Inflammatory macrophage treated with lipopolysaccharide for 1 hour (primary cell): ENCODE data around the gene NAP1L4.
"Not testable (repeated sequence)": the region's sequence is repeated elsewhere in the genome, so short reads cannot be mapped to it uniquely, and the experiment has no call there.

ENCODE experiments used
- DNase-seq, 2 donors: peaks; one replicate each; pipeline ENCODE4 v3.0.0-alpha.2; 2020 to 2022

Gene NAP1L4

DNA sequence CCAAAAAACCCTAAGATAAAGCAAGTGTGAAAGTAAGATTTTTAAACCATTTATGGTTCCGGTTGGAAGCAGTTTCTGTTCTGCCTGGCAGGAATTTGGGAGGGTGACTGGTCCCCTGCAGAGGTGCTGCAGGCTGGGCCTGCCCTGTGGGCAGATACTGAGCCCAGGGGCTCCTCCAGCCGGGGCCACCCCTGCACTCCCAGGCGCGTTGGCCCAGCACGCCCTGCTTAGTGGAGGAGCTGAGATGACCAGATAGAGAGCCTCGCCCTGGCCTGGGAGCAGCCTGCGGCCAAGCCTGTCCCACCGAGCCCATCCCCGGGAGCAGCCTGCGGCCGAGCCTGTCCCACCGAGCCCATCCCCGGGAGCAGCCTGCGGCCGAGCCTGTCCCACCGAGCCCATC lies 70.9 kb downstream of the NAP1L4 start:
- no peak for DNase-seq

GRCh38 chr11:2920343-2920742 lies 71.8 kb downstream of the NAP1L4 start:
- no peak for DNase-seq

DNA sequence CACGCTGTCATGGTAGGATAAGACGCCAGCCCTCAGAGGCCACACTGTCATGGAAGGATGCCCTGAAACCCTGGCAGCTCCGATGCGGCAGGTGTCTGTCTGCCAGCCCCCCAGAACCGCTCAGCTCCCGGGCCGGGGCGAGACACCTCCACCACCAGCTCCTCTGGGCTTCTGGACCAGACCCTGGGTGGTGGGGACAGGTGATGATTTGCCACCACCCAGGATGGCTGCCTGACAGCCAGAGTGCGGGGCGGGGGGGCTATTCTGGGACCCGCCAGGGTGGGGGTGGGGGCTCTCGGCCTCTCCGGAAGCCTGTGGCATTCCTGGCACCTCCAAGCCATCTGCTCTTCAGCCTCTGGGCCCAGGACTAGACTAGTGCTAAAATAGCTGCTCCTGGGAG lies 72.3 kb downstream of the NAP1L4 start:
- DNase-seq: no peak

DNA sequence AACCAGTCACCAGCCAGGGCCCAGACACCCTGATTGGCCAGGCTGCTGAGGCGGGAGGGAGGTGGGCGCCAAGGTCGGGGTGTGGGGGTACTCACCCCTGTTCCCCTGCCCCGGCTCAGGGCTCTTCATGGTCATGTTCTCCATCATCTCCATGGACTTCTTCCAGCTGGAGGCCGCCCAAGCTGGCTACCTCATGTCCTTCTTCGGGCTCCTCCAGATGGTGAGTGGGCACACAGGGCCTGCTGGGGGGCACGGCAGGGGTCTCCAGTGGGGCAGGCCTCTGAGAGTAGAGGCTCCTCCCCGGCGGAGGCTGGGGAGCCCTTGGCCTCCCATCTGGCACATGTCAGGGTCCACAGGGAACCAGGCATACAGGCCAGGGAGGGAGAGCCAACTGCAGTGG lies 72.9 kb downstream of the NAP1L4 start:
- DNase-seq: no peak

DNA sequence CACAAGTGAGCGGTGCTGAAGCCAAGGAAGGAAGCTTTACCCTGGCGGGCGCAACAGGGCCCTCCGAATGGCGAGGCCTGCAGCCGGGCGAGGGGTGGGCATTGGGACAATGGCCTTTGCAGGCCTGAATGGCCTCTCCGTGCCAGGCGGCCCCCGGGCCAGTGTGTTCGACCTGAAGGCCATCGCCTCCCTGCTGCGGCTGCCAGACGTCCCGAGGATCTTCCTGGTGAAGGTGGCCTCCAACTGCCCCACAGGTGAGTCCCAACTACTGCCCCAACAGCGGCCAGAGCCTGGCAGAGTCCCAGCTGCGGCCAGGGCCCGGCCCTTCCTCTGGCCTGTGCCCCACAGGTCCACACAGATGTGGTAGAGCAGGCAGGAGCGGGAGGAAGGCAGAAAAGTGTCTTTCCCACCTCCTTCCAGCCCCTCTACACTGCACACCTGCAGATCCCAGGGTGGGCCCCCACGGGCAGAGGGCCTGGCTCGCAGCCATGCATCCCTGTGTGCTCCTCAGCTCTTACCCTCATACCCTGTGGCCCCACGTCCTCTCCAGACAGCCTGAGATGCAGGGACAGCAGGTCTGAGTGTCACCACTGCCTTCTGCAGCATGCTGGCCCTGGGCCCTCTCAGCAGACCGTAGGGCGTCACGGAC lies 74.2 kb downstream of the NAP1L4 start:
- DNase-seq: no peak

DNA sequence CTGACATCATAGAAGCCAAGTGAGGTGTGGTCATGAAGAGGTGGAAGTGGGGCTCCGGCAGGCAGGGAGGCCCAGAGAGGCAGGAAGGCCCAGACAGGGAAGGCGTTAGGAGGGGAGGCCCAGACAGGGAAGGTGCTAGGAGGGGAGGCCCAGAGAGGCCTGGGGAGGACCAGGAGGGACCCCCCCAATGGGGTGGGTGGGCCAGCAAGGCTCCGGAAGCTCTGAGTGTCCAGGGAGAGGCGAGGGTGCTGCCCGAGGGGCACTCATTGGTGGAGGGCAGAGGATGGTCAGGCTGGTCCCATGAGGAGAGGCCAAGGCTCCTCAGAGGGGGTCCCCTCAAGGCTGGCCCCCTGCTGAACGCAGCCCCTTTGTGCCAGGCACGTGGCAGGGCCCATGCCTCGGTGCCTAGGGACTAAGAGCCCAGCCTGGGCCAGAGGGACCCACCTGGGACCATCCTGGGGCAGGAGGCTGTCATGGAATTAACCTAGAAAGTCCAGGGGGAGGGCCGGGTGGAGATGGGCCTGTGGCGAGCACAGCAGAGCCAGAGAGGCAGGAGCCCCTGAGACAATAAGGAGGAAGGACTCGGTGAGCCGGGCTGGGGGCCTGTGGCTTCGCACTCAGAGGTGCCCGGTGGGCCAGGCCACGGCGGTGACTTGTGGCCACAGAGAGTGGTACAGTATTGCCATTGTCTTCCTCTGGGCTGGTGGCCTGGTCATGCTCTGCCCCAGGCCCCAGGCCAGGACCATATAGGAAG lies 75.1 kb downstream of the NAP1L4 start:
- no peak for DNase-seq

DNA sequence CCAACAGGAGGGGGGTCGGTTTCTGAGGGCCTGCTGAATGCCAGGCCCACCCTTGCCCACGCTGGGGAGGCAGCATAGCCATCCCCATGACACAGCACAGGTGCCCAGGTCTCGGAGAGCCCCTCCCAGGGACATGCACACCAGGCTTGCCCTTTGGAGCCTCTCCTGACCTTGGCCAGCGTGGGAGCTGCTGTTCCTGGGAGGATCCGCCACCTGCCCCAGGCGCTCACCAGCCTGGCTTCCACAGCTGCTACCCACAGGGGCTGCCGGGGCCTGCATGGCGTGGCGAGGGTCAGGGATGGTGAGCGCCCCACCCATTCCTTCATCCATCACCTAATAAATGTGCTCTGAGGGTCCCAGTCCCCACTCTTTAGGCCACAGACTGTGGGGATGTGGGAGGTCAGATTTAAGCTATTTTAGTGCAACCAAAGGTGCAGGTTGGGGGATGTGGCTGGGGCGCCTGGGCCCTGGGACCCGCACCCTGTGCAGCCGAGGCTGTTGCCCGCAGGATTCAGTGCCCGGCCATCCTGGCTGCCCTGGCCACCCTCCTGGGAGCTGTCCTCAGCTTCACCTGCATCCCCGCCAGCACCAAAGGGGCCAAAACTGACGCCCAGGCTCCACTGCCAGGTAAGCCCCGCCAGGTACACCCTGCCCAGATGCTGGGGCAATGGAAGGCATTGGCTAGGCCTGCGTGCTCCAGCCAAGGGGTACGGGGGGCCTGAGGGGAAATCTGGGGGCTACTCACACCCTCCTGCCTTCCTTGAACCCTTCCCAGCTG lies 75.8 kb downstream of the NAP1L4 start:
- no peak for DNase-seq

- no peak for DNase-seq
Observed at GRCh38 chr11:2915473-2915872, 76.7 kb downstream of the NAP1L4 start.

GRCh38 chr11:2914455-2915195 lies 77.5 kb downstream of the NAP1L4 start:
- DNase-seq: no peak

DNA sequence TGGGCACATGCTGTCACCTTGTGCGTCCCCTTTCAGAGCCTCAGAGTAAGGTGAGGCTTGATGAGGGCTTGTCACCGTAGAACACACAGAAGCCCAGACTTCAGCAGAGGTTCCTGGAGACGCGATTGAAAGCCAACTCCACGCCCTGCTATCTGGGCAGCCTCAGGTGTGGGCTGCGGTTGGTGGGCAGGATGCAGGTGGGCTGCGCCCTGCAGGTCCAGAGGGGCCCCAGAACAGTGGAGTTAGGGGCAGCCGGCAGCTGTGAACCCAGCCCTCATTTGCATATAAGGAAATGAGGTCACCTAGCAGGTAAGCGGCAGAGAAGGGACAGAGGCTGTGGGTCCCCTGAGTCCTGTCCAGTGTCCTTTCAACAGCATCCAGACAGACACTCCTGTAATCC lies 78.4 kb downstream of the NAP1L4 start:
- no peak for DNase-seq

DNA sequence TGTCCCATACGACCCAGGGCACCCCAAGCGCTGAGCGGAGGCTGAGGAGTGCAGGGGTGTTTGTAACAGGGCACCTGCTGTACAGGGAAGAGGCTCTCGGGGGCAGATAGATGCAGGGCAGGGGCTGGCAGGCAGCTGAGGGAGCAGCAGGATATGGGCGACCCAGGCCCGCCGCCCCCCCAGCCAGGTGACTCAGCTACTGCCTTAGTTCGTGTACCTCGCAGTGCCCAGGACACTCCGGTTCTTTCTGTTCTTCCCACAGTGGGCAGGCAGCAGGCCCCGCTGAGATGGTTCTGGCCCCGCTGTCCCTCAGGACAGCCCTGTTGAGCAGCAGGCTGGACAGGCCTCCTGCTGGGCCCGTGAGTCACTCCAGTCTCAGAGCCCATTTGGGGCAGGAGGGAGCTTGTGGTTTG lies 79.1 kb downstream of the NAP1L4 start:
- no peak for DNase-seq

DNA sequence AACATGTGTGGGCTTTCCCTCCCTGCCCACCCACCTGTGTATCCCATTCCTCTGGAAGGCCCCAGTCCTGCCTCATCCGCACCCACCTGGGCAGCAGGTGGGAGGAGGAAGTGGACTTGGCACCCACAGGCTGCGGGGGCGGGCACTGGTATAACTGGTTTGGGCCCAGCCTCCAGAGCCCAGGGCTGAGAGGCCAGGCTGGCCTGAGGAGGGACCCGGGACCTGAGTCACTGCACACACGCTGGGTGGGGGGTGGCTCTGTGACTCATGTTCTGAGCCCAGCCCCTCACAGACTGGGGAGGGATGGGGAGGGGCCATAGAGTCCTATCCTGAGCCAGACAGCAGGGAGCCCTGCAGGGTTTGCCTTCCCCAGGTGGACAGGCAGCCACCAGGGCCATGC lies 79.6 kb downstream of the NAP1L4 start:
- DNase-seq: no peak

DNA sequence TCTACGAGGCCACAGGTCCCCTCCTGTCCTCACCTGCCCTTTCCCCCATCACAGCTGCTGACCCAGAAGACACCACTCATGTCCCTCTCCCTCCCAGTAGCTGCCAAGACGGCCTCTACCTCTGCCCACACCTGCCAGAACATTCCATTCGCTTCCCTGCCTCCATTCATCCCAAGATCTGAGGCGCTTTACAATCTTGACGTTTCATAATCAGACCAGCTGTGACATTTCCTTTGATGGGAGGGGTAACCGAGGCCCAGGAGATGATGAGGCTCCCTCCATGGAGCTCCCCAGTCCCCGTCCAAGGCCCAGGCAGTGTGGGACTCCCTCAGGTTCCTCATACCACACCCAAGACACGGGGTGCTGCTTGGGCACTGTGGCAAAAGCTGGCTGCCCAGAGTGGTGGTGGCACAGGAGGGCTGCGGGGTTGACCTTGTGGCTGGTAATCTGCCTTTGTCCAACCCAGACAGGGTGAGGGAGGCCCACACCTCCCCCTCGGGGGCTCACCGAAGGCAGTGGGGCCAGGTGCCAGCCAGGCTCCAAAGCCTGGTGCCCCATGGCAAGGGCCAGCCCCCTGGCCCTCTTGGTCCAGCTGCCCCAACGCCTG lies 80.2 kb downstream of the NAP1L4 start:
- no peak for DNase-seq

DNA sequence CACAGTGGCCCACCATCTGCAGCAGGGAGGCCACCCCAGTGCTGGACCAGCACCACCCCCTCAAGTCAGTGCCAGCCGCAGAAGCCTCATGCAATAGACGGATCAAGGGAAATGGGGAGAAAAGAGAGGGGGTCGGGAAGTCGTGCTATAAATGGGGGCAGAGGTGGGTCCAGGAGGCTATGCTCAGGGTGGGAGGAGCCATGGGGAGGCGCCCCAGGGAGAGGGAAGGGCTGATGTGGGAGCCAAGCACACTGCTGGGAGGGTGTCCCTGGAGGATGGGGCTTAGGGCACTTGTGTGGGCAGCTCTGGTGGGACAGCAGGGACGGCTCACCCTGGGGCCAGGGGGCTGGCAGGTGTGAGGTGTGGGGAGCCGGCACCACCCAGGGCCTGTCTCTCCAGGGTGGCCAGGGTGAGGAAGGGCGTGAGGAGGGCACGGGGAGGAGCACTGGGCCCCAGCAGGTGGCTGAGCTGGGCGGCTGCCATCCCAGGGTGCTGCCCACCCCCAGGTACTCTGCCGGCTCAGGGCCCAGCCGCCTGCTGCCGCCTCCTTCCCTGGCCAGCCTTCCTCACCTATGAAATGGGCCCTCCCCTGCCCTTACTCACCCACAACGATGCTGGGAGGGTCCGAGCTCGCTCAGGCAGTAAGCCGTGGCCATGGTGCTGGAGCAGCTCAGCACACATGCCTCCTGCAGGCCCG lies 80.9 kb downstream of the NAP1L4 start:
- no peak for DNase-seq

GRCh38 chr11:2910401-2910955 lies 81.7 kb downstream of the NAP1L4 start:
- no peak for DNase-seq

DNA sequence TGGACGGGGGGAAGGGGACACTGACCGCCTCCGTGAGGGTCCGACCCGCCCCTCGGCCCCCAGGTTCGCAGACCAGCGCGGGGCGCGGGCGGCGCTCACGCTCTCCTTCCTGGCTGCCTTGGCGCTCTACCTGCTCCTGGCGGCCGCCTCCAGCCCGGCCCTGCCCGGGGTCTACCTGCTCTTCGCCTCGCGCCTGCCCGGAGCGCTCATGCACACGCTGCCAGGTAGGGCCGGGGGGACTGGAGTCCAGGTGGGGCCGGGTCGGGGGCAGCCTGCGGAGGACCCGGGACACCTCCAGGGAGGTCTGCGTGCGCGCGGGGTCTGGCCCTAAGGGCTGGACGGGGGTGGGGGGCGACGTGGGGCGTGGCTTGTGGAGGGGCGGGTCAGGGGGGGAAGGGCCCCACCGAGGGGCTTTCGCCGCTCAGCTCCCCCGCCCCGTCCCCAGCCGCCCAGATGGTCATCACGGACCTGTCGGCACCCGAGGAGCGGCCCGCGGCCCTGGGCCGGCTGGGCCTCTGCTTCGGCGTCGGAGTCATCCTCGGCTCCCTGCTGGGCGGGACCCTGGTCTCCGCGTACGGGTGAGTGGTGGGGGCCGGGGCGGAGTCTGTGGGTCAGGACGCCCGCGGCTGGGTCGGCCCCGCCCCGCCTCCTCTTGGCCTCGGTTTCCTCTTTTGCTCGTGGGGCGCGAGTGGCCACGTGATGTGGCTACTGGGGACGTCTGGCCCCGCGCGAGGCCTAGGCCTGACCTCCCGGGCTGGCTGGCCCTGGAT lies 82.8 kb downstream of the NAP1L4 start:
- DNase-seq: no peak

GRCh38 chr11:2908130-2908529 lies 84.0 kb downstream of the NAP1L4 start:
- no peak for DNase-seq

DNA sequence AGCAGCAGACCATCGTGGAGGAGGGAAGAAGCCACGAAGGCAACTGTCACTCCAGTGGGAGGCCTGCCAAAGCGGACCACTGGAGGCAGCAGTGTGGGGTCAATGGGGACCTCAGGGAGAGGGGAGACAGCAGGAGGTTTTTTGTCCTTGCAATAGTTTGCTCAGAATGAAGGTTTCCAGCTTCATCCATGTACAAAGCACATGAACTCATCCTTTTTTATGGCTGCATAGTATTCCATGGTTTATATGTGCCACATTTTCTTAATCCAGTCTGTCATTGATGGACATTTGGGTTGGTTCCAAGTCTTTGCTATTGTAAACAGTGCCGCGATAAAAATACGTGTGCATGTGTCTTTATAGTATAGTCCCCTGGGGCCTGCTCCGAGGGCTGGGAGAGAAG lies 86.8 kb downstream of the NAP1L4 start:
- not testable (repeated sequence) for DNase-seq

DNA sequence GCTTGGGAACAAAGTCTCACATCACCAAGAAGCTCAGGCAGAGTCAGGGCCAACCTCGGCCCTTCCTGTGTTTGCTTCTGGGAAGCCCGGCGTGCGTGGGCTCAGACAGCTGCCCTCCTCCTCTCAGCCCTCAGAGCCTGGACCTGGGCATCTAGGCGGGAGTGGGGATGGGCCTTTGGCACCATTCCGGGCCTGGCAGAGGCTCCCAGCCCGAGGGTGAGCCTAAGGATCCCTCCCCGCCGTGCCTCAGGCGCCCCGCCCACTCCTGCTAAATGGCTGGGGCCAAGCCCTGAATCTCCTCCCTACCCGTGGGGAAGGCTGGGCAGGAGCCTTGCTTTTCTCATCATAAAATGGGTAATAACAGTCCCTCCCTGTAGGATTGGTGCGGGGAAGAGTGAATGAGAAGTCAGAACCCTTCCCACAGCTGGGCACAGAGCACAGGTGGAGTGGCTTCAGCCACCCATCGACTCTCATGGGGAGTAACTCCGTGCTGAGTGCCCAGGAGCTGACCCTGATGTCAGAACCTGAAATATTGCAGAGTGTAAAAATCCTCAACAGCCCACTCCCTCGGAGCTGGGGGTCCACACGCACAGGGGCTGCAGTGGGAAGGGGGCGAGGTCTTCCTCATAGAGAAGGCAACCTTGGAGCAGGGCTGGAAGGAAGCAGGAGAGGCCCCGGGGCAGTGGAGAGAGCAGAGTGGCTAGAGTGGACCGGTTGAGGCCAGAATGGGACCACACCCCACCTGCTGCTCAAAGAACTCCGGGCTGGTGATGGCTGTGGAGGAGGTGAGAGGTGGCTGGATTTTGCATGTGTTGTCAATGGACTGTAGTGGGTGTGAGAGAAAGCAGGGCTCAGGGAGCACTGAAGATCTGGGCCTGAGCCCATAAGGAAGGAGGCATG lies 87.7 kb downstream of the NAP1L4 start:
- DNase-seq: no peak

DNA sequence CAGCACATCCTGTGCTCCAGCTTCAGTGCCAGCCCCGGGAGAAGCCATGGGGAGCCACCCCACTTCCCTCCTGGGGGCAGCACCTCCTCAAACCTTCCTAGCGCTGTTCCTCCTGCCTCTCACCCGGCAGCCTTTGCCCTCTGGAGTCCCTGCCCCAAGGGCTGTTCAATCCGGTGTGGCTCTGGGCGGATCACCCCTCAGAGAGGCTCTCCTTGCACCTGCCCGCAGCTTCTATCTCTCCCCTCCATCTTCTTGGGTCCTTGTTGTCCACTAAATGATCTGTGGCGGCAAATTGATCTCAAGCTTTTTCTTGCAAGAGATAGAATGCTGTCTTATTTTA lies 88.5 kb downstream of the NAP1L4 start:
- DNase-seq: no peak
